ENCODE measurements around the gene MPL. TPM values are rescaled to one million over a fixed set of nuclear protein-coding genes. Genes with fewer than 3 reads are reported as not detected.

The MPL gene
- total and polyA plus RNA-seq, 2 of the 8 experiments (the other 6 are each of a cell fraction or from before 2014, with no cell fraction given), result 0.08 TPM; not detected in 1

DNA sequence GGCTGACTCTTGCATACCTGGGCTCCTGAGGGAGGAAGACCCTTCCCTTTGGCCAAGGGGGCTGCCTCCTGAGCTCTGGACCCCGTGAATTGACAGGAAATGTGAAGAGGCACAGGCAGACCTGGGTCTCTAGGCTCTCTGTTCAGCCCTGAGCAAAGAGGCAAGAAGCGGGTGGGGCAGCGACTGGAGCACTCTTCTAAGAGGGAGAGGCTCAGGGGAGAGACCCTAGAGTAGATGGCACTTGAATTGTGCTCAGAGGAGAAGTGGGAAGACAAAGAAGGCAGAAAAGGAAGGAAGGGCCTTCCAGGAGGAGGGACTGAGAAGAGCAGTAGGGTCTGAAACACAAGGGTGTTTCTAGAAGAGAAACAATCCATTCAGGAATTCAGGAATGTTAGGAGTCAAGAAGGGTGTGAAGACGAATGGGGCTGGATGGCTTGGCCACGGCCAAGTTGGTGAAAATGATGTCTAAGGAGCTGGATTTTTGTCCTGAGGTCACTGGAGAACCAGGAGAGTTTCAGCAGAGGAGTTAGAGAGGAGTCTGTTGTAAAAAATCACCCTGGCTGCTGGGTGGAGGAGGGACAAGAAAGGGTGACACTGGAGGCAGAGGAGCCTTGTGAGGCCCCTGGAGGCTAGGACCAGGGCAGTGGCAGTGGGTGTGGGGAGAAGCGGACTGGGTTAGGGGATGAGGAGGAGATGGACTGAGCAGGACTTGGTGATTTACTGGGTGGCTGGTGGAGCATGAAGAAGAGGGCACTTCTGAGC, 31.5 kb upstream of the MPL start:
- H3K23ac ChIP-seq (ENCODE audit: insufficient read length), result no peak overlapping the region
- TF ChIP-seq CHD1 (IDR thresholded peaks at IDR 0.05; ENCODE audit: low read depth, low read length) (no peak), RAD21 (IDR thresholded peaks at IDR 0.05 in 1 of 2, conservative IDR thresholded peaks at IDR 0.05 in 1 of 2; ENCODE audit: low read depth in 2 of 2, low read length in 2 of 2) (no peak), KDM5A (IDR thresholded peaks at IDR 0.05; ENCODE audit: low read length) (no peak), SIX5 (IDR thresholded peaks at IDR 0.05; ENCODE audit: low read depth, low read length) (no peak), GTF2F1 (IDR thresholded peaks at IDR 0.05; ENCODE audit: borderline replicate concordance, low read depth, low read length) (no peak), SAP30 (IDR thresholded peaks at IDR 0.05; ENCODE audit: insufficient read depth, insufficient replicate concordance, low read length) (no peak), ASH2L (IDR thresholded peaks at IDR 0.05; ENCODE audit: low read length) (no peak), TEAD4 (IDR thresholded peaks at IDR 0.05; ENCODE audit: low read depth, low read length) (no peak), SUZ12 (IDR thresholded peaks at IDR 0.05; ENCODE audit: low read length) (no peak), RFX5 (IDR thresholded peaks at IDR 0.05; ENCODE audit: borderline replicate concordance, low read depth, low read length) (no peak)
- TF ChIP-seq, protein P1, sequence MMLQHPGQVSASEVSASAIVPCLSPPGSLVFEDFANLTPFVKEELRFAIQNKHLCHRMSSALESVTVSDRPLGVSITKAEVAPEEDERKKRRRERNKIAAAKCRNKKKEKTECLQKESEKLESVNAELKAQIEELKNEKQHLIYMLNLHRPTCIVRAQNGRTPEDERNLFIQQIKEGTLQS (IDR thresholded peaks at IDR 0.05; ENCODE audit: insufficient read depth, low read depth, low read length), result no peak
- no peak overlapping the region for H4K91ac ChIP-seq (replicated peaks; ENCODE audit: insufficient read length, low read length)
- H2AK5ac ChIP-seq (ENCODE audit: low read depth, low read length), result no peak overlapping the region
- H3K56ac ChIP-seq (replicated peaks; ENCODE audit: insufficient read length, low read depth, low read length), result no peak overlapping the region
- H3K79me2 ChIP-seq (ENCODE audit: control insufficient read depth in 1 of 2, insufficient read depth in 2 of 2, low read length in 2 of 2), result no peaks in the 10 kb centered on the region
- FAIRE-seq, result no peak
- no peak overlapping the region for H3K18ac ChIP-seq (ENCODE audit: extremely low read depth, low read length)
- H3K79me1 ChIP-seq (ENCODE audit: low read depth, low read length), result no peaks in the 10 kb centered on the region
- H3K14ac ChIP-seq (ENCODE audit: insufficient read length), result no peak overlapping the region
- no peaks in the 10 kb centered on the region; a peak in 1 of 7 replicates for H3K4me1 ChIP-seq (replicated peaks in 1 of 4; ENCODE audit: control insufficient read depth in 3 of 4, insufficient read depth in 4 of 4, low read length in 3 of 4)
- H2BK120ac ChIP-seq (replicated peaks; ENCODE audit: low read depth, low read length), result no peak overlapping the region
- H3K9me3 ChIP-seq (ENCODE audit: insufficient read depth in 2 of 2, low read depth in 1 of 2, low read length in 1 of 2), result no peaks in the 10 kb centered on the region
- H4K8ac ChIP-seq (ENCODE audit: extremely low read depth, insufficient read depth, low read length), result no peak overlapping the region
- DNase-seq (ENCODE audit: low read depth in 1 of 2, low spot score in 2 of 2), result no peak
- H3K27me3 ChIP-seq (replicated peaks in 1 of 4; ENCODE audit: control insufficient read depth in 3 of 4, extremely low read depth in 1 of 4, insufficient read depth in 3 of 4, low read length in 3 of 4), result no peaks in the 10 kb centered on the region
- no peak overlapping the region for H3K9ac ChIP-seq (replicated peaks in 1 of 4; ENCODE audit: extremely low read depth in 1 of 4, low read depth in 3 of 4, low read length in 3 of 4)
- H3K23me2 ChIP-seq (ENCODE audit: low read depth, low read length), result no peaks in the 10 kb centered on the region
- 74% methylated on average over 6 of the region's 6 CpGs; no CpG with 5 or more reads in 1 of the 2 experiments for whole genome bisulfite sequencing, 2 experiments (ENCODE audit: extremely low coverage in 1 of 2, insufficient coverage in 1 of 2, insufficient read length in 1 of 2, insufficient replicate concordance in 2 of 2, low coverage in 1 of 2, low lambda C conversion rate in 2 of 2, missing lambda C conversion rate in 1 of 2)
- H3K36me3 ChIP-seq (ENCODE audit: control insufficient read depth in 2 of 4, insufficient read depth in 4 of 4, low read length in 3 of 4), result no peaks in the 10 kb centered on the region
- H4K20me1 ChIP-seq (replicated peaks in 1 of 2; ENCODE audit: control insufficient read depth in 1 of 2, insufficient read depth in 2 of 2, low read length in 2 of 2), result no peaks in the 10 kb centered on the region
- no peak overlapping the region for H4K5ac ChIP-seq (ENCODE audit: insufficient read length, low read depth, low read length)
- no peak overlapping the region for H3K27ac ChIP-seq (ENCODE audit: low read depth, low read length)
- no peak overlapping the region for H2BK15ac ChIP-seq (ENCODE audit: low read length)
- no peak overlapping the region for H3K4me3 ChIP-seq (ENCODE audit: extremely low read depth in 1 of 4, insufficient read depth in 2 of 4, low read depth in 3 of 4, low read length in 4 of 4)
- CTCF ChIA-PET (ENCODE audit: partially characterized antibody), result interaction anchor here (0.6 to 1.9 kb wide), 3 partner anchors 10 to 79 kb away, joined by 3 to 7 read pairs (median 5); no protein-coding TSS in a partner anchor
- no peak overlapping the region for H2BK12ac ChIP-seq (ENCODE audit: low read depth, low read length)
- H3K4me2 ChIP-seq (ENCODE audit: insufficient read depth in 1 of 2, low read depth in 2 of 2, low read length in 2 of 2), result no peak overlapping the region
- POLR2A ChIA-PET (ENCODE audit: partially characterized antibody), result interaction anchor here (1.3 kb wide), 1 partner anchor 10 kb away, joined by 3 read pairs; no protein-coding TSS in a partner anchor
- H2BK5ac ChIP-seq (ENCODE audit: low read depth, low read length), result no peak overlapping the region
- H3K4ac ChIP-seq (replicated peaks; ENCODE audit: insufficient read length, low read depth, low read length), result no peak overlapping the region
- H2AFZ ChIP-seq (ENCODE audit: low read length), result no peak overlapping the region
- no peak overlapping the region for H2BK20ac ChIP-seq (ENCODE audit: low read length)
